H1 (cell line): ENCODE measurements around the gene HEATR1. TPM values are rescaled to one million over a fixed set of nuclear protein-coding genes. Genes with fewer than 3 reads are reported as not detected.

Experiments
- CTCF ChIA-PET: fragments of 300-600 bp; sonication (Branson Sonifier 250); formaldehyde crosslinking; loops from one replicate; lab custom pipeline; 2021; ENCODE audit not compliant: partially characterized antibody; lab: Charles Lee
- POLR2A ChIA-PET: fragments of 300-600 bp; sonication (Branson Sonifier 250); formaldehyde crosslinking; loops from one replicate; lab custom pipeline; 2021; ENCODE audit warnings: inconsistent platforms; ENCODE audit not compliant: partially characterized antibody; lab: Charles Lee
- DNase-seq, 2 experiments: peaks; one replicate each; pipeline versions ENCODE4 v3.0.0 to v3.0.0-alpha.2; 2010 to 2022; ENCODE audit warnings: low spot score in 2 of 2, low read depth in 1 of 2, mixed read lengths in 1 of 2
- FAIRE-seq: peaks from 2 replicates; lab custom pipeline; 2011; peaks lifted over from hg19 to GRCh38; lab: Jason Lieb, UNC
- H2AFZ ChIP-seq: 2 replicates; pipeline ENCODE4 v1.8.1; 2012; ENCODE audit warnings: low read length, inconsistent platforms
- H2AK5ac ChIP-seq: 2 replicates; pipeline ENCODE4 v1.6.1; 2013; ENCODE audit warnings: low read depth, low read length
- H2BK120ac ChIP-seq: replicated peaks from 2 replicates; pipeline ENCODE3; 2013; ENCODE audit warnings: low read depth, low read length, inconsistent platforms
- H2BK12ac ChIP-seq: 2 replicates; pipeline ENCODE4 v1.6.1; 2013; ENCODE audit warnings: low read depth, low read length
- H2BK15ac ChIP-seq: 2 replicates; pipeline ENCODE4 v1.6.1; 2013; ENCODE audit warnings: low read length
- H2BK20ac ChIP-seq: 2 replicates; pipeline ENCODE4 v1.6.1; 2013; ENCODE audit warnings: low read length
- H2BK5ac ChIP-seq: 2 replicates; pipeline ENCODE4 v1.6.1; 2013; ENCODE audit warnings: low read depth, low read length
- H3K14ac ChIP-seq: 2 replicates; pipeline ENCODE4 v1.6.1; 2013; ENCODE audit warnings: inconsistent platforms; ENCODE audit not compliant: insufficient read length
- H3K18ac ChIP-seq: 2 replicates; pipeline ENCODE4 v1.6.1; 2013; ENCODE audit warnings: low read length; ENCODE audit errors: extremely low read depth
- H3K23ac ChIP-seq: 2 replicates; pipeline ENCODE4 v1.6.1; 2013; ENCODE audit warnings: inconsistent platforms; ENCODE audit not compliant: insufficient read length
- H3K23me2 ChIP-seq: 2 replicates; pipeline ENCODE4 v1.6.1; 2013; ENCODE audit warnings: low read depth, low read length
- H3K27ac ChIP-seq: 2 replicates; pipeline ENCODE4 v1.6.1; 2011; ENCODE audit warnings: low read depth, low read length, inconsistent platforms
- H3K27me3 ChIP-seq, 4 experiments: replicated peaks in 1 of 4; 1 replicate in 1 of 4; 2 replicates in 3 of 4; pipeline versions ENCODE4 v1.6.1 to v1.8.1; 2011 to 2013; ENCODE audit warnings: low read length in 3 of 4, mild to moderate bottlenecking in 3 of 4, inconsistent platforms in 2 of 4, mixed read lengths in 2 of 4, moderate library complexity in 1 of 4; ENCODE audit not compliant: control insufficient read depth in 3 of 4, insufficient read depth in 3 of 4; ENCODE audit errors: extremely low read depth in 1 of 4
- H3K36me3 ChIP-seq, 4 experiments: 2 replicates each; pipeline versions ENCODE4 v1.6.1 to v1.8.1; 2011 to 2013; ENCODE audit warnings: mild to moderate bottlenecking in 4 of 4, low read length in 3 of 4, moderate library complexity in 2 of 4, control low read depth in 1 of 4, inconsistent platforms in 1 of 4; ENCODE audit not compliant: insufficient read depth in 4 of 4, control insufficient read depth in 2 of 4
- H3K4ac ChIP-seq: replicated peaks from 2 replicates; pipeline ENCODE3; 2013; ENCODE audit warnings: low read length, low read depth, mixed read lengths, inconsistent platforms; ENCODE audit not compliant: insufficient read length
- H3K4me1 ChIP-seq, 4 experiments: replicated peaks in 1 of 4; 1 replicate in 1 of 4; 2 replicates in 3 of 4; pipeline versions ENCODE4 v1.6.1 to v1.8.1; 2011 to 2013; ENCODE audit warnings: low read length in 3 of 4, inconsistent platforms in 2 of 4, mixed read lengths in 1 of 4; ENCODE audit not compliant: insufficient read depth in 4 of 4, control insufficient read depth in 3 of 4
- H3K4me2 ChIP-seq, 2 experiments: 2 replicates each; pipeline versions ENCODE4 v1.6.1 to v1.8.1; 2011 to 2013; ENCODE audit warnings: low read depth in 2 of 2, low read length in 2 of 2, control low read depth in 1 of 2, inconsistent platforms in 1 of 2, mild to moderate bottlenecking in 1 of 2; ENCODE audit not compliant: insufficient read depth in 1 of 2
- H3K4me3 ChIP-seq, 4 experiments: fragments of 200-600, 300-600 bp in 1 of 4; sonication (generic), shearing (Covaris generic), sonication (Bioruptor Twin) in 1 of 4; 2 replicates each; pipeline versions ENCODE4 v1.5.1 to v1.8.1; 2011 to 2016; ENCODE audit warnings: low read length in 4 of 4, low read depth in 3 of 4, control low read depth in 2 of 4, inconsistent platforms in 2 of 4, mild to moderate bottlenecking in 2 of 4, mixed read lengths in 1 of 4, moderate library complexity in 1 of 4; ENCODE audit not compliant: insufficient read depth in 2 of 4; ENCODE audit errors: extremely low read depth in 1 of 4
- H3K56ac ChIP-seq: replicated peaks from 2 replicates; pipeline ENCODE3; 2013; ENCODE audit warnings: low read depth, mild to moderate bottlenecking, mixed read lengths, low read length, inconsistent platforms; ENCODE audit not compliant: insufficient read length
- H3K79me1 ChIP-seq: 2 replicates; pipeline ENCODE4 v1.6.1; 2013; ENCODE audit warnings: low read depth, low read length, control low read depth
- H3K79me2 ChIP-seq, 2 experiments: 2 replicates each; pipeline versions ENCODE4 v1.6.1 to v1.8.1; 2012 to 2013; ENCODE audit warnings: low read length in 2 of 2, mild to moderate bottlenecking in 2 of 2, inconsistent platforms in 1 of 2; ENCODE audit not compliant: insufficient read depth in 2 of 2, control insufficient read depth in 1 of 2
- H3K9ac ChIP-seq, 4 experiments: replicated peaks in 1 of 4; 1 replicate in 1 of 4; 2 replicates in 3 of 4; pipeline versions ENCODE4 v1.6.1 to v1.8.1; 2011 to 2013; ENCODE audit warnings: low read depth in 3 of 4, low read length in 3 of 4, control low read depth in 2 of 4, mild to moderate bottlenecking in 2 of 4, moderate library complexity in 2 of 4, inconsistent platforms in 1 of 4; ENCODE audit errors: extremely low read depth in 1 of 4
- H3K9me3 ChIP-seq, 2 experiments: 2 replicates each; pipeline versions ENCODE4 v1.6.1 to v1.8.1; 2012 to 2013; ENCODE audit warnings: mild to moderate bottlenecking in 2 of 2, moderate library complexity in 2 of 2, control low read depth in 1 of 2, inconsistent platforms in 1 of 2, low read depth in 1 of 2, low read length in 1 of 2, mixed read lengths in 1 of 2; ENCODE audit not compliant: insufficient read depth in 2 of 2
- H4K20me1 ChIP-seq, 2 experiments: replicated peaks in 1 of 2; 2 replicates each; pipeline versions ENCODE3 to v1.8.1; 2011 to 2013; ENCODE audit warnings: inconsistent platforms in 2 of 2, low read length in 2 of 2, mild to moderate bottlenecking in 1 of 2; ENCODE audit not compliant: insufficient read depth in 2 of 2, control insufficient read depth in 1 of 2
- H4K5ac ChIP-seq: 2 replicates; pipeline ENCODE4 v1.6.1; 2013; ENCODE audit warnings: low read length, low read depth, mixed read lengths, inconsistent platforms; ENCODE audit not compliant: insufficient read length
- H4K8ac ChIP-seq: 2 replicates; pipeline ENCODE4 v1.8.0; 2013; ENCODE audit warnings: mild to moderate bottlenecking, moderate library complexity, low read length, inconsistent platforms; ENCODE audit not compliant: insufficient read depth; ENCODE audit errors: extremely low read depth
- H4K91ac ChIP-seq: replicated peaks from 2 replicates; pipeline ENCODE3; 2013; ENCODE audit warnings: low read length, mixed read lengths, inconsistent platforms; ENCODE audit not compliant: insufficient read length
- KDM1A ChIP-seq: fragments of 200-600, 300-600 bp; sonication (generic); IDR thresholded peaks from 2 replicates; pipeline ENCODE4 v1.7.1; 2016; ENCODE audit warnings: mild to moderate bottlenecking, low read length, borderline replicate concordance
- WGBS, 2 experiments: shearing (Covaris generic) in 1 of 2; methylation state at CpG; one replicate each; pipeline versions ENCODE4 v1.1.6 to v1.1.7; 2013 to 2015; ENCODE audit warnings: low lambda C conversion rate in 2 of 2, mixed read lengths in 2 of 2, inconsistent platforms in 1 of 2, low coverage in 1 of 2, missing lambda C conversion rate in 1 of 2; ENCODE audit not compliant: insufficient replicate concordance in 2 of 2, insufficient coverage in 1 of 2, insufficient read length in 1 of 2; ENCODE audit errors: extremely low coverage in 1 of 2, missing lambda C conversion rate in 1 of 2; 5-methylcytosine and 5-hydroxymethylcytosine counted together
- polyA plus RNA-seq, 7 experiments: library from polyadenylated mRNA; depleted of rRNA in 3 of 7; stranded (reverse) in 5 of 7; unstranded in 2 of 7; fragments of >200 nt in 5 of 7; fragments of 200-250 nt in 2 of 7; gene quantifications; 1 replicate in 5 of 7; 2 replicates in 1 of 7; 4 replicates in 1 of 7; pipeline versions ENCODE4 v1.2.1 to v1.2.3, GENCODE V29; 2011 to 2013; ENCODE audit warnings: missing spikeins in 2 of 7, mixed read lengths in 2 of 7
- total RNA-seq: library from RNA; stranded (reverse); fragmentation: NEBNext Ultra II Directional; extraction: Animal tissue kit (Norgen Biotek cat#: 25700); gene quantifications from 2 replicates; pipeline ENCODE4 v1.2.1, GENCODE V29; 2021

HEATR1 gene
- total and polyA plus RNA-seq, 2 of the 8 experiments (the other 6 are each of a cell fraction or from before 2014, with no cell fraction given), result 13.0 to 95.8 TPM

DNA sequence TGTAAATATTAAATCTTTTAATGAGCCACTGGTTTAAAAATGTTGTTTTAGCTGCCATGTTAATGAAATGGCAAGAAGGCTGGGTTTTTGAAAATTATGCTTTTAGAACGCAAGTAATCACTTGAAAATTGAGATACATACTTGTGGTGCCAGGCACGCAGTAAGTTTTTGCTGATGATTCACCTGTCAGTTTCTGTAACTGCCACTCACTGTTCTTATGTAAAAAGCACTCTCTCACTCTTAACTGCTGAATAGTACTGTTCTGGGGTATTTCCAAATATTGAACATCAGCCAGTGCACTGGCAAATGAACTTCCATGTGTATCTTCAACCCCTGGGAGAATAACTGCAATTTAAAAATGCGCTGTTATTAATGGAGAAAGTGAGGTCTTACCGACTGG lies 62.6 kb downstream of the HEATR1 start:
- Histone ChIP-seq H3K27me3 (no peaks in the 10 kb centered on the region), H3K18ac (no peak overlapping the region), H3K27ac (no peak overlapping the region), H4K20me1 (no peaks in the 10 kb centered on the region), H4K8ac (no peak overlapping the region), H2BK120ac (no peak overlapping the region), H2AFZ (no peak overlapping the region), H3K79me2 (no peaks in the 10 kb centered on the region), H4K91ac (no peak overlapping the region), H3K9ac (no peak overlapping the region), H3K36me3 (peaks cover 12 to 37% (median 18%) of the 10 kb centered on the region in 4 experiments; a peak in 7 of 8 replicates), H2AK5ac (no peak overlapping the region), H3K56ac (no peak overlapping the region), H4K5ac (no peak overlapping the region), H2BK5ac (no peak overlapping the region), H2BK15ac (no peak overlapping the region), H3K4me1 (no peaks in the 10 kb centered on the region), H3K23ac (no peak overlapping the region), H2BK12ac (no peak overlapping the region), H3K79me1 (no peaks in the 10 kb centered on the region), H3K4me2 (no peak overlapping the region), H3K4me3 (no peak overlapping the region), H2BK20ac (no peak overlapping the region), H3K23me2 (no peaks in the 10 kb centered on the region), H3K9me3 (no peaks in the 10 kb centered on the region; a peak in 1 of 4 replicates), H3K14ac (no peak overlapping the region), H3K4ac (no peak overlapping the region)
- CTCF ChIA-PET, result interaction anchor here (0.7 to 2.4 kb wide), 2 partner anchors 255 to 433 kb away, joined by 3 to 10 read pairs; no protein-coding TSS in a partner anchor
- DNase-seq, result no peak
- POLR2A ChIA-PET, result no interaction called here
- no peak for FAIRE-seq
- WGBS, 2 experiments, result 92% methylated on average over 4 of the region's 4 CpGs; no CpG with 5 or more reads in 1 of the 2 experiments
- TF ChIP-seq KDM1A, result no peak
